B cell (primary cell): ENCODE data around the gene MAT1A. TPM values are rescaled to one million over a fixed set of nuclear protein-coding genes. Genes with fewer than 3 reads are reported as not detected.
"Not testable (repeated sequence)": the region's sequence is repeated elsewhere in the genome, so short reads cannot be mapped to it uniquely, and the experiment has no call there.

Experiments used
- ATAC-seq: fragments of 200-7000 bp; cut with Tn5 transposase; one replicate; pipeline ENCODE4 v1.10.0; 2021; ENCODE audit warnings: low read depth, mild to moderate bottlenecking, moderate number of reproducible peaks, moderate library complexity
- CTCF ChIA-PET: fragments of 350-600 bp; sonication (Branson Sonifier 250); formaldehyde crosslinking; loops from one replicate; lab custom pipeline; 2021; ENCODE audit warnings: antibody characterized with exemption, inconsistent platforms; lab: Charles Lee
- POLR2A ChIA-PET: fragments of 350-600 bp; sonication (Branson Sonifier 250); formaldehyde crosslinking; loops from one replicate; lab custom pipeline; 2021; ENCODE audit warnings: antibody characterized with exemption; lab: Charles Lee
- DNase-seq: peaks from one replicate; pipeline ENCODE4 v3.0.0; 2013
- H2AFZ ChIP-seq: 2 replicates; pipeline ENCODE4 v1.6.1; 2012; ENCODE audit warnings: mild to moderate bottlenecking, low read depth, low read length; ENCODE audit not compliant: insufficient read depth, poor library complexity, severe bottlenecking
- H3K27ac ChIP-seq, 2 donors: 1 replicate in 1 of 2; 2 replicates in 1 of 2; pipeline ENCODE4 v1.5.1; 2012 to 2013; ENCODE audit warnings: low read length in 2 of 2, mild to moderate bottlenecking in 2 of 2, moderate library complexity in 1 of 2
- H3K27me3 ChIP-seq, 4 experiments: fragments of 200-600 bp in 1 of 4; sonication (generic) in 1 of 4; replicated peaks in 1 of 4; 1 replicate in 2 of 4; 2 replicates in 2 of 4; pipeline versions ENCODE4 v1.6.1 to v1.7.0; 2013 to 2016; ENCODE audit warnings: low read length in 3 of 4, mild to moderate bottlenecking in 2 of 4, mixed read lengths in 1 of 4, moderate library complexity in 1 of 4; ENCODE audit not compliant: insufficient read depth in 4 of 4, control insufficient read depth in 3 of 4; ENCODE audit errors: control extremely low read depth in 1 of 4
- H3K36me3 ChIP-seq, 2 experiments: replicated peaks in 1 of 2; 1 replicate in 1 of 2; 2 replicates in 1 of 2; pipeline versions ENCODE4 v1.6.1 to v1.7.1; 2013; ENCODE audit warnings: low read length in 1 of 2; ENCODE audit not compliant: insufficient read depth in 2 of 2, control insufficient read depth in 1 of 2; ENCODE audit errors: control extremely low read depth in 1 of 2, extremely low read depth in 1 of 2
- H3K4me1 ChIP-seq, 2 donors: fragments of 200-600 bp in 1 of 2; sonication (generic) in 1 of 2; 1 replicate in 1 of 2; 2 replicates in 1 of 2; pipeline versions ENCODE4 v1.5.1 to v1.6.1; 2013 to 2017; ENCODE audit warnings: low read length in 2 of 2; ENCODE audit not compliant: control insufficient read depth in 2 of 2, insufficient read depth in 2 of 2
- H3K4me2 ChIP-seq: replicated peaks from 2 replicates; pipeline ENCODE3; 2012; ENCODE audit warnings: mild to moderate bottlenecking, low read depth, low read length; ENCODE audit not compliant: poor library complexity, severe bottlenecking
- H3K4me3 ChIP-seq, 5 experiments: fragments of 200-600 bp in 1 of 5; sonication (generic) in 1 of 5; 1 replicate in 3 of 5; 2 replicates in 2 of 5; pipeline versions ENCODE4 v1.5.1 to v1.7.0; 2011 to 2016; ENCODE audit warnings: low read length in 4 of 5, mild to moderate bottlenecking in 4 of 5, low read depth in 2 of 5, control low read depth in 1 of 5, moderate library complexity in 1 of 5; ENCODE audit not compliant: insufficient read depth in 1 of 5; ENCODE audit errors: control extremely low read depth in 1 of 5, extremely low read depth in 1 of 5
- H3K79me2 ChIP-seq: fragments of 200-600 bp; sonication (generic); one replicate; pipeline ENCODE4 v1.6.0; 2016; ENCODE audit warnings: low read length; ENCODE audit not compliant: control insufficient read depth, insufficient read depth
- H3K9ac ChIP-seq: fragments of 200-600 bp; sonication (generic); 2 replicates; pipeline ENCODE4 v1.6.1; 2017; ENCODE audit warnings: mild to moderate bottlenecking, low read length, moderate library complexity
- H3K9me3 ChIP-seq, 3 donors: one replicate each; pipeline versions ENCODE4 v1.6.1 to v1.7.1; 2013; ENCODE audit warnings: low read length in 2 of 3; ENCODE audit not compliant: control insufficient read depth in 2 of 3, insufficient read depth in 1 of 3; ENCODE audit errors: control extremely low read depth in 1 of 3
- H4K20me1 ChIP-seq: 2 replicates; pipeline ENCODE4 v1.6.0; 2012; ENCODE audit warnings: mild to moderate bottlenecking, low read length; ENCODE audit not compliant: insufficient read depth, control insufficient read depth, poor library complexity, severe bottlenecking
- H3K27ac Mint-ChIP-seq: one replicate; pipeline ENCODE4 v1.8.0; 2021; ENCODE audit warnings: mixed read lengths
- H3K27me3 Mint-ChIP-seq: one replicate; pipeline ENCODE4 v1.8.0; 2021; ENCODE audit warnings: mixed read lengths
- H3K4me1 Mint-ChIP-seq: one replicate; pipeline ENCODE4 v1.8.0; 2021; ENCODE audit warnings: mixed read lengths
- H3K4me3 Mint-ChIP-seq: one replicate; pipeline ENCODE4 v1.8.0; 2021; ENCODE audit warnings: mixed read lengths
- H3K9me3 Mint-ChIP-seq: one replicate; pipeline ENCODE4 v1.8.0; 2022; ENCODE audit warnings: mixed read lengths; ENCODE audit not compliant: insufficient read depth
- CTCF ChIP-seq: fragments of 200-600 bp; IDR thresholded peaks from one replicate; pipeline ENCODE4 v1.8.0; 2022; ENCODE audit warnings: antibody characterized with exemption, mild to moderate bottlenecking
- EZH2 ChIP-seq: IDR thresholded peaks from 2 replicates; pipeline ENCODE4 v1.6.1; 2012; ENCODE audit warnings: borderline replicate concordance, low read depth, mild to moderate bottlenecking, moderate library complexity, low read length; ENCODE audit not compliant: insufficient read depth, poor library complexity, severe bottlenecking
- WGBS: methylation state at CpG from one replicate; pipeline ENCODE4 v1.1.5; 2013; ENCODE audit warnings: missing lambda C conversion rate; ENCODE audit not compliant: insufficient coverage; 5-methylcytosine and 5-hydroxymethylcytosine counted together
- intact Hi-C: fragments of 100-400 bp; cut with micrococcal nuclease; formaldehyde crosslinking; loops from one replicate; pipeline ENCODE4 v1.10.0; 2022
- polyA plus RNA-seq: library from polyadenylated mRNA; depleted of rRNA; stranded (reverse); fragments of >200 nt; gene quantifications from 2 replicates; pipeline ENCODE4 v1.2.3, GENCODE V29; 2012
- total RNA-seq, 2 donors: library from RNA; stranded (reverse); fragments of 120-200 nt in 1 of 2; gene quantifications; 1 replicate in 1 of 2; 2 replicates in 1 of 2; pipeline versions ENCODE4 v1.2.3 to v1.2.4, GENCODE V29; 2013 to 2022

The MAT1A gene
- total and polyA plus RNA-seq, 2 donors (not counting 1 experiment from before 2014, with no cell fraction given), result not detected

- peaks cover 14% of the 10 kb centered on the region for H3K9me3 Mint-ChIP-seq
- POLR2A ChIA-PET, result not testable (repeated sequence)
Observed at GRCh38 chr10:80305989-80306388, 16.5 kb upstream of the MAT1A start.

DNA sequence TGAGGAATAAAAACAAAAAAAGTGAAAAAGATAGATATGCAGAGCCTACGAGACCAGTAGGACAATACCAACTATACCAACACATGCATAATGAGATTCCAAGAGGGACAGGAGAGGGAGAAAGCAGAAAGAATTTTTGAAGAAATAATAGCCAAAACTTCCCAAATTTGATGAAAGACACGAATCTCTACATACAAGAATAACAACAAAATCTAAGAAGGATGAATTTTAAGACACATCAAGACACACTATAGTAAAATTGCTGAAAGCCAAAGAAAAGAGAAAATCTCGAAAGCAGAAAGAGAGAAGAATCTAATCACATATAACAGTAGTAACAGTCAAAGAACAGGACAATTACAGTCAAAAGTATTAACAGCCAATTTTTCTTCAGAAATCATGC is 7.5 kb upstream of the MAT1A start:
- no peak overlapping the region for H2AFZ ChIP-seq
- intact Hi-C loops, result no loop called here
- H4K20me1 ChIP-seq, result no peaks in the 10 kb centered on the region
- no peak for DNase-seq
- no peak overlapping the region for H3K27ac Mint-ChIP-seq
- no peak overlapping the region for H3K4me3 Mint-ChIP-seq
- no CpG with 5 or more reads among the region's 3 CpGs for WGBS
- peaks cover 15% of the 10 kb centered on the region for H3K9me3 Mint-ChIP-seq
- no peak for TF ChIP-seq CTCF
- no peak for TF ChIP-seq EZH2
- CTCF ChIA-PET, result no interaction called here
- H3K9me3 ChIP-seq, result peaks cover 2 to 12% (median 6%) of the 10 kb centered on the region in 3 donors
- H3K4me3 ChIP-seq, result no peak overlapping the region
- ATAC-seq, result no peak
- no peak overlapping the region for H3K9ac ChIP-seq
- H3K4me1 Mint-ChIP-seq, result no peaks in the 10 kb centered on the region
- no peaks in the 10 kb centered on the region for H3K36me3 ChIP-seq
- H3K4me1 ChIP-seq, result no peaks in the 10 kb centered on the region
- no peaks in the 10 kb centered on the region for H3K79me2 ChIP-seq
- peaks cover 12% of the 10 kb centered on the region for H3K27me3 Mint-ChIP-seq
- no peak overlapping the region for H3K27ac ChIP-seq
- peaks cover 0 to 3% (median 0%) of the 10 kb centered on the region in 4 experiments for H3K27me3 ChIP-seq
- POLR2A ChIA-PET, result no interaction called here
- H3K4me2 ChIP-seq, result no peak overlapping the region

More at GRCh38 chr10:80305989-80306388, 16.5 kb upstream of the MAT1A start:
- WGBS, result no CpG with 5 or more reads among the region's 3 CpGs
- DNase-seq, H3K4me1 Mint-ChIP-seq, H3K27me3 ChIP-seq, H3K4me1 ChIP-seq, H3K27ac ChIP-seq, H3K36me3 ChIP-seq, H3K9ac ChIP-seq, H3K27ac Mint-ChIP-seq, H3K4me3 ChIP-seq, intact Hi-C loops, ATAC-seq, CTCF ChIA-PET, H4K20me1 ChIP-seq, H3K79me2 ChIP-seq, H2AFZ ChIP-seq, H3K4me2 ChIP-seq, H3K4me3 Mint-ChIP-seq: not testable (repeated sequence)
- H3K27me3 Mint-ChIP-seq, result peaks cover 13% of the 10 kb centered on the region
- H3K9me3 ChIP-seq, result peaks cover 0 to 13% (median 1%) of the 10 kb centered on the region in 3 donors
